ENCODE results near the gene VAMP8. TPM values are rescaled to one million over a fixed set of nuclear protein-coding genes. Genes with fewer than 3 reads are reported as not detected.

Gene VAMP8
- total and polyA plus RNA-seq, 10 of the 15 experiments (the other 5 are each of a cell fraction or from before 2014, with no cell fraction given), result 93.6 to 744 (median 217) TPM

DNA sequence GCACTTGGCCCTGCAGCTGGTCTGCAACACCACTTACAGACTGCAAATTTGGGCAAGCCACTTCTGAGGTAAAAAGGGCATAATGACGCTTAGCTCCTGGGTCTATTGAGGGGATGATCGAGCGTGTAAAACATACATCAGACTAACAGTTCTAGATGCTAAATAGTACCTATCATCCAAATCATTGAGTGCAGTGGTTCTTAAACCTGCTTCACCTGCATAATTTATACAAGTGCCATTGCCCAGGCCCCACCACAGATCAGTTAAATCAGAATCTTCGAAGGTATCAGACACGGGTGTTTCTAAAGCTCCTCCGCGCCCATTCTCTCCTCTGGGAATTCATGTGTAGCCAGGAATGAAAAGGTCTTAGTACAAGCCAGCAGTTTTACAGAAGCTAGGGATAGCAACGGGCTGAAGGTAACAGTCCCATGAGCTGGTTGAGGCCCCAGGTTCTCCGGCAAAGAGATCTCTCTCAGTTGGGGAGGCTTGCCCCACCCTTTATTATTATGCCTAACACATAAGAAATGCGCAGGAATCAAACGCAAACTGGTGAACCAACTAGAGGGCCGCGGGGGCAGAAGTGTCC lies 17.4 kb downstream of the VAMP8 start (continued):
- TF ChIP-seq, protein P1, sequence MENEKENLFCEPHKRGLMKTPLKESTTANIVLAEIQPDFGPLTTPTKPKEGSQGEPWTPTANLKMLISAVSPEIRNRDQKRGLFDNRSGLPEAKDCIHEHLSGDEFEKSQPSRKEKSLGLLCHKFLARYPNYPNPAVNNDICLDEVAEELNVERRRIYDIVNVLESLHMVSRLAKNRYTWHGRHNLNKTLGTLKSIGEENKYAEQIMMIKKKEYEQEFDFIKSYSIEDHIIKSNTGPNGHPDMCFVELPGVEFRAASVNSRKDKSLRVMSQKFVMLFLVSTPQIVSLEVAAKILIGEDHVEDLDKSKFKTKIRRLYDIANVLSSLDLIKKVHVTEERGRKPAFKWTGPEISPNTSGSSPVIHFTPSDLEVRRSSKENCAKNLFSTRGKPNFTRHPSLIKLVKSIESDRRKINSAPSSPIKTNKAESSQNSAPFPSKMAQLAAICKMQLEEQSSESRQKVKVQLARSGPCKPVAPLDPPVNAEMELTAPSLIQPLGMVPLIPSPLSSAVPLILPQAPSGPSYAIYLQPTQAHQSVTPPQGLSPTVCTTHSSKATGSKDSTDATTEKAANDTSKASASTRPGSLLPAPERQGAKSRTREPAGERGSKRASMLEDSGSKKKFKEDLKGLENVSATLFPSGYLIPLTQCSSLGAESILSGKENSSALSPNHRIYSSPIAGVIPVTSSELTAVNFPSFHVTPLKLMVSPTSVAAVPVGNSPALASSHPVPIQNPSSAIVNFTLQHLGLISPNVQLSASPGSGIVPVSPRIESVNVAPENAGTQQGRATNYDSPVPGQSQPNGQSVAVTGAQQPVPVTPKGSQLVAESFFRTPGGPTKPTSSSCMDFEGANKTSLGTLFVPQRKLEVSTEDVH (IDR thresholded peaks at IDR 0.05; ENCODE audit: low read depth, partially characterized antibody), result no peak
- no peak for TF ChIP-seq MTA2 (IDR thresholded peaks at IDR 0.05; ENCODE audit: low read depth)
- TF ChIP-seq, protein P2, sequence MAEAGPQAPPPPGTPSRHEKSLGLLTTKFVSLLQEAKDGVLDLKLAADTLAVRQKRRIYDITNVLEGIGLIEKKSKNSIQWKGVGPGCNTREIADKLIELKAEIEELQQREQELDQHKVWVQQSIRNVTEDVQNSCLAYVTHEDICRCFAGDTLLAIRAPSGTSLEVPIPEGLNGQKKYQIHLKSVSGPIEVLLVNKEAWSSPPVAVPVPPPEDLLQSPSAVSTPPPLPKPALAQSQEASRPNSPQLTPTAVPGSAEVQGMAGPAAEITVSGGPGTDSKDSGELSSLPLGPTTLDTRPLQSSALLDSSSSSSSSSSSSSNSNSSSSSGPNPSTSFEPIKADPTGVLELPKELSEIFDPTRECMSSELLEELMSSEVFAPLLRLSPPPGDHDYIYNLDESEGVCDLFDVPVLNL (IDR thresholded peaks at IDR 0.05; ENCODE audit: low read depth, low read length), result no peak
- TF ChIP-seq, protein P3, sequence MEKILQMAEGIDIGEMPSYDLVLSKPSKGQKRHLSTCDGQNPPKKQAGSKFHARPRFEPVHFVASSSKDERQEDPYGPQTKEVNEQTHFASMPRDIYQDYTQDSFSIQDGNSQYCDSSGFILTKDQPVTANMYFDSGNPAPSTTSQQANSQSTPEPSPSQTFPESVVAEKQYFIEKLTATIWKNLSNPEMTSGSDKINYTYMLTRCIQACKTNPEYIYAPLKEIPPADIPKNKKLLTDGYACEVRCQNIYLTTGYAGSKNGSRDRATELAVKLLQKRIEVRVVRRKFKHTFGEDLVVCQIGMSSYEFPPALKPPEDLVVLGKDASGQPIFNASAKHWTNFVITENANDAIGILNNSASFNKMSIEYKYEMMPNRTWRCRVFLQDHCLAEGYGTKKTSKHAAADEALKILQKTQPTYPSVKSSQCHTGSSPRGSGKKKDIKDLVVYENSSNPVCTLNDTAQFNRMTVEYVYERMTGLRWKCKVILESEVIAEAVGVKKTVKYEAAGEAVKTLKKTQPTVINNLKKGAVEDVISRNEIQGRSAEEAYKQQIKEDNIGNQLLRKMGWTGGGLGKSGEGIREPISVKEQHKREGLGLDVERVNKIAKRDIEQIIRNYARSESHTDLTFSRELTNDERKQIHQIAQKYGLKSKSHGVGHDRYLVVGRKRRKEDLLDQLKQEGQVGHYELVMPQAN (conservative IDR thresholded peaks at IDR 0.05), result no peak
- no peak for TF ChIP-seq FOS (IDR thresholded peaks at IDR 0.05; ENCODE audit: borderline replicate concordance, extremely low read depth, insufficient read length)
- TF ChIP-seq HDGF (IDR thresholded peaks at IDR 0.05), result no peak
- no peak for TF ChIP-seq EP300 (IDR thresholded peaks at IDR 0.05; ENCODE audit: borderline replicate concordance in 1 of 2, control insufficient read depth in 1 of 2, low read depth in 2 of 2, low read length in 2 of 2)
- no peak for TF ChIP-seq MYB (IDR thresholded peaks at IDR 0.05; ENCODE audit: borderline replicate concordance, low read depth, low read length)

Data from GM12878 (cell line).